ENCODE results near the gene POTEJ.
"Not testable (repeated sequence)": the region's sequence is repeated elsewhere in the genome, so short reads cannot be mapped to it uniquely, and the experiment has no call there.

POTEJ gene

GRCh38 chr2:130667516-130667915 lies 56.3 kb downstream of the POTEJ start:
- not testable (repeated sequence) for H2AFZ ChIP-seq (ENCODE audit: low read depth); H3K9ac ChIP-seq; H3K36me3 ChIP-seq (ENCODE audit: insufficient read depth); H4K20me1 ChIP-seq (ENCODE audit: insufficient read depth); H3K4me2 ChIP-seq; H3K4me3 ChIP-seq (IDR thresholded peaks at IDR 0.05; ENCODE audit: insufficient read depth, low read depth, low read length); H3K79me2 ChIP-seq (ENCODE audit: insufficient read depth, low read depth); H3K4me1 ChIP-seq (ENCODE audit: low read depth, poor library complexity, severe bottlenecking); H3K27ac ChIP-seq; H3K27me3 ChIP-seq (ENCODE audit: insufficient read depth, low read depth)

DNA sequence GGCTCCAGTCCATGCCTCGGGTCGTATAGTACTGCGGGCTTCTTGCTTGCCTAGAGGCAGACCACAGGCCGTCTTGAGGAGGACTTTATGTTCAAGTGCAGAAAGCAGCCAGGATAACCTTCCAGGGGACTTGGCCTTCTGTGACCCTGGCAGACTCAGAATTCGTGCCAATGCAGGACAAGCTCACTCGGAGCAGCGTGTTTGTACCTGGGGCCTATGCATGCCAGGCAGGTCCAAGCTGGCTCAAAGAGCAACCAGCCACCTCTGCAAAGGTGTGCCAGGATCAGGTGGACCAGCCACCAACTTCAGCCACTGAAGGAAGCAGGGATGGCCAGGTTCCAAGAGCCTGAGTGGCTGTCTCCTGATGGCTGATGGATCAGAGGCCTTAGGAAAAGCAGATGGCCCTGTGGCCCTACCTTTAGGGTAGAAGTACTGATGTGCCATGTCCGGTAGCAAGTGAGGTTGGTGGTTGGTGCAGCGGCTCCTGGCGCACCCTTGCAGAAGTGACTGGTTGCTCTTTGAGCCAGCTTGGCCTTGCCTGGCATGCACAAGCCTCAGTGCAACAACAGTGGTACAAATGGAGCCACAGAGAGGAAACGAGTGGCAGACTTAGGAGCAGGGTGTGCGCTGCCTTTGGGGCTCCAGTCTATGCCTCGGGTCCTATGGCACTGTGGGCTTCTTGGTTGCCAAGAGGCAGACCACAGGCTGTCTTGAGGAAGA lies 58.9 kb downstream of the POTEJ start:
- not testable (repeated sequence) for H4K20me1 ChIP-seq (ENCODE audit: insufficient read depth); H3K27me3 ChIP-seq (ENCODE audit: insufficient read depth, low read depth); H3K27ac ChIP-seq; H3K36me3 ChIP-seq (ENCODE audit: insufficient read depth); H3K4me3 ChIP-seq (IDR thresholded peaks at IDR 0.05; ENCODE audit: insufficient read depth, low read depth, low read length); H2AFZ ChIP-seq (ENCODE audit: low read depth); H3K79me2 ChIP-seq (ENCODE audit: insufficient read depth, low read depth); H3K4me2 ChIP-seq; H3K9ac ChIP-seq; H3K4me1 ChIP-seq (ENCODE audit: low read depth, poor library complexity, severe bottlenecking)

GRCh38 chr2:130692041-130692770 lies 81.0 kb downstream of the POTEJ start:
- not testable (repeated sequence) for H3K27ac ChIP-seq; H3K27me3 ChIP-seq (ENCODE audit: insufficient read depth, low read depth); H3K4me1 ChIP-seq (ENCODE audit: low read depth, poor library complexity, severe bottlenecking)

GRCh38 chr2:130693474-130693873 lies 82.2 kb downstream of the POTEJ start:
- not testable (repeated sequence) for H3K36me3 ChIP-seq (ENCODE audit: insufficient read depth); H3K27me3 ChIP-seq (ENCODE audit: insufficient read depth, low read depth); H4K20me1 ChIP-seq (ENCODE audit: insufficient read depth); H3K9ac ChIP-seq; H3K4me2 ChIP-seq; H2AFZ ChIP-seq (ENCODE audit: low read depth); H3K27ac ChIP-seq; H3K4me1 ChIP-seq (ENCODE audit: low read depth, poor library complexity, severe bottlenecking); H3K79me2 ChIP-seq (ENCODE audit: insufficient read depth, low read depth); H3K4me3 ChIP-seq (IDR thresholded peaks at IDR 0.05; ENCODE audit: insufficient read depth, low read depth, low read length)

More at GRCh38 chr2:130692041-130692770, 81.0 kb downstream of the POTEJ start:
- H3K9ac ChIP-seq; H2AFZ ChIP-seq (ENCODE audit: low read depth); H3K4me2 ChIP-seq; H3K36me3 ChIP-seq (ENCODE audit: insufficient read depth); H3K4me3 ChIP-seq (IDR thresholded peaks at IDR 0.05; ENCODE audit: insufficient read depth, low read depth, low read length); H4K20me1 ChIP-seq (ENCODE audit: insufficient read depth); H3K79me2 ChIP-seq (ENCODE audit: insufficient read depth, low read depth): not testable (repeated sequence)

GRCh38 chr2:130703250-130703649 lies 92.0 kb downstream of the POTEJ start:
- not testable (repeated sequence) for H3K79me2 ChIP-seq (ENCODE audit: insufficient read depth, low read depth); H3K4me1 ChIP-seq (ENCODE audit: low read depth, poor library complexity, severe bottlenecking); H3K27ac ChIP-seq; H3K27me3 ChIP-seq (ENCODE audit: insufficient read depth, low read depth); H2AFZ ChIP-seq (ENCODE audit: low read depth); H3K36me3 ChIP-seq (ENCODE audit: insufficient read depth); H4K20me1 ChIP-seq (ENCODE audit: insufficient read depth); H3K9ac ChIP-seq; H3K4me3 ChIP-seq (IDR thresholded peaks at IDR 0.05; ENCODE audit: insufficient read depth, low read depth, low read length); H3K4me2 ChIP-seq
